ENCODE measurements around the gene CAPN5.

Gene CAPN5

DNA sequence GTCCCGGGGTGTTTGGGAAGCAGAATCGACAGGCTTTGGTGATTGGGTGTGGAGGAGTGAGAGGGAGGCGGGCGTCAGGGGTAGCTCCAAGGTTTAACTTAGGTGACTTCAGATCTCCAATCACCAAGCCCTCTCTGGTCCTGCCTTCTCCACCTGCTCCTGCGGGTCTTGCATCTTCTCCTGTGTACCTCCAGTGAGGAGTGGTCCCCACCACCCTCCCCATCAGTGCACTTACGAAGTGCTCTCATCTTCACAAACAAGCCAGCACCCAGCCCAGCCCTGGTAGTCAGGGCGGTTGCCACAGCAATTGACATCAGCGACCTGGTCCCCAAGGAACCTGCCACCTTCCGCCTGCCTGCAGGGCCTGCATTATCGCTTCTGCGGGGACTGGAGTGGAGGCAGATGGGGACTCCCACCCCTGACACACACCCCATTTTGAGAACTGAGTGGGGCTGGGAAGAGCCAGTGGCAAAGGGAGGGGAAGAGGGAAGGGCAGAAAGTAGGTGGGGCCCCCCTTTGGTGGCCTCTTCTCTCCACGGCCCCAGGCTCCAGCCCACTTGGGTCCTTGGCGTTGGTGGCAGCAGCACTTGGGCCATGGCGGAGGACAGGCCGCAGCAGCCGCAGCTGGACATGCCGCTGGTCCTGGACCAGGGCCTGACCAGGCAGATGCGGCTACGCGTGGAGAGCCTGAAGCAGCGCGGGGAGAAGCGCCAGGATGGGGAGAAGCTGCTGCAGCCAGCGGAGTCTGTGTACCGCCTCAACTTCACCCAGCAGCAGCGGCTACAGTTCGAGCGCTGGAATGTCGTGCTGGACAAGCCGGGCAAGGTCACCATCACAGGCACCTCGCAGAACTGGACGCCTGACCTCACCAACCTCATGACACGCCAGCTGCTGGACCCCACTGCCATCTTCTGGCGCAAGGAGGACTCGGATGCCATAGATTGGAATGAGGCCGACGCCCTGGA is 35.8 kb downstream of the CAPN5 start, which contains the start of gene OMP:
OMP (plus strand) TSS at position 595 of the 965 bp plus-strand sequence; CDS start at position 595, 0 bp downstream.
- H3K4me1 Mint-ChIP-seq: no peaks in the 10 kb centered on the region
- no peaks in the 10 kb centered on the region for H3K9me3 Mint-ChIP-seq
- no peak within 1 kb of the TSS for H3K27ac Mint-ChIP-seq (ENCODE audit: low read depth)
- H3K36me3 Mint-ChIP-seq (ENCODE audit: insufficient read depth): peaks cover 2% of the 10 kb centered on the region
- no peak for ATAC-seq (replicated peaks; ENCODE audit: extremely low read depth, poor library complexity, severe bottlenecking)
- H3K27me3 Mint-ChIP-seq: no peaks in the 10 kb centered on the region
- H3K4me3 Mint-ChIP-seq: no peak within 1 kb of the TSS
- DNase-seq (ENCODE audit: low spot score in 2 of 2): no peak

DNA sequence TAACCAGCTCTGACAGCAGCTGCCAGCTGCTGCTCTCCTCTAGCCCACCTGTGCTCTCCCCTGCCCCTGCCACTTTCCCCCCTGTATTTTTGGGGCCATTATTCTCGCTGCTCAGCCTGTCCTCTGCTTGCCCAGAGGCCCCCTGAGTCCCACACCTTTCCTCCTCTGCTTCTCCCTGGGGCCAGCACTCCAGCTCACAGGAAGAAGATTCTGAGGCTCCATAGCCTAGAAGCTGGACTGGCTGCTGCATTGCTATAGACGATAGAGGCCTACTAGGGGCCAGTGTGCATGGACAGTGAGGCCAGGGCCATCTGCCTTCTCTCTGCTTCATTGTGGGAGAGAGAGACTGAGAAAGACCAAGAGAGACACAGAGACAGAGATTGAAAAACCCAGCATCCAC is 36.5 kb downstream of the CAPN5 start:
- ATAC-seq (replicated peaks; ENCODE audit: extremely low read depth, poor library complexity, severe bottlenecking) (no peak), DNase-seq (ENCODE audit: low spot score in 2 of 2) (no peak)
- Mint-ChIP-seq H3K9me3 (no peaks in the 10 kb centered on the region), H3K27ac (ENCODE audit: low read depth) (no peak overlapping the region), H3K27me3 (no peaks in the 10 kb centered on the region), H3K4me3 (no peak overlapping the region), H3K36me3 (ENCODE audit: insufficient read depth) (peaks cover 2% of the 10 kb centered on the region), H3K4me1 (no peaks in the 10 kb centered on the region)

DNA sequence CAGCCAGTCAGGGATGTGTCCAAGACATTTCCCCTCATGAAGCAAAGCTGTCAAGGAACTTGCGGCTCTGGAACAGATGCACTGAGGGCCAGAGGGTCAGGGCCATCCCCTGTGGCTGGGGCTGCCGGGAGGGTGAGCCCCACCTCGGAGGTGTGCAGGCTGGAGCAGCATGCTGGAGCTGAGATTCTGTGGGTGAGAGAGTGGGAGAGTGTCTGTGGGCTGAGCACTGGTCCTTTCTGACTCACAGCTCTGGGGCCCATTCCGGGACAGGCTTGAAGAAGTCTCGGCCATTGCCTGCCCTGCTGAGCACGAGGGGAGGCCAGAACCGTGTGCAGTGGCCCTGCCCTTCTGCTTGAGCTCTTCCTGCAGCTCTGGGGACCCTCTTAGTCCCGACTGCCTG is 38.0 kb downstream of the CAPN5 start:
- no peak for ATAC-seq (replicated peaks; ENCODE audit: extremely low read depth, poor library complexity, severe bottlenecking)
- Mint-ChIP-seq H3K4me1 (no peaks in the 10 kb centered on the region), H3K27ac (ENCODE audit: low read depth) (peak overlapping the region; percentile 54), H3K27me3 (no peaks in the 10 kb centered on the region), H3K4me3 (no peak overlapping the region), H3K9me3 (no peaks in the 10 kb centered on the region), H3K36me3 (ENCODE audit: insufficient read depth) (peaks cover 2% of the 10 kb centered on the region)
- no peak for DNase-seq (ENCODE audit: low spot score in 2 of 2)

DNA sequence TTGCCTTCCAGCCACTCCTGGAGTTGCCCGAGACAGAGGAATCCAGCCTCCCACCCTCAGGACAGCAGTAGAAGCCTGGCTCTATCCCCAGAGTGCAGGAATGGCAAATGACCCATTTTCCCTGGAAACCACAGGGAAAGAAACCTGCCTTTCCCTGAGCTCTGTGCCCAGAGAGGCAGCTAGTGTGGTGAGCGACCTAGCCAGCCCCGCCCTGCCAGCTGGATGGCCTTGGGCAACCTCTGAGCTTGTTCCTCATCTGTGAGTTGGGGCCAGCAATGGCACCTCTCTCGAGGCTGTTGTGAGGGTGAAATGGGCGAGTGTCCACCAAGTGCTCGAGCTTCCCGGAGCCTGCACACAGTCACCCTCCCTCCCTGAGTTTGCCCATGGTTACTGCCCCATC is 39.5 kb downstream of the CAPN5 start:
- Mint-ChIP-seq H3K4me1 (no peaks in the 10 kb centered on the region), H3K9me3 (no peaks in the 10 kb centered on the region), H3K27ac (ENCODE audit: low read depth) (no peak overlapping the region), H3K36me3 (ENCODE audit: insufficient read depth) (peaks cover 2% of the 10 kb centered on the region), H3K27me3 (no peaks in the 10 kb centered on the region), H3K4me3 (no peak overlapping the region)
- DNase-seq (ENCODE audit: low spot score in 2 of 2): no peak
- no peak for ATAC-seq (replicated peaks; ENCODE audit: extremely low read depth, poor library complexity, severe bottlenecking)

DNA sequence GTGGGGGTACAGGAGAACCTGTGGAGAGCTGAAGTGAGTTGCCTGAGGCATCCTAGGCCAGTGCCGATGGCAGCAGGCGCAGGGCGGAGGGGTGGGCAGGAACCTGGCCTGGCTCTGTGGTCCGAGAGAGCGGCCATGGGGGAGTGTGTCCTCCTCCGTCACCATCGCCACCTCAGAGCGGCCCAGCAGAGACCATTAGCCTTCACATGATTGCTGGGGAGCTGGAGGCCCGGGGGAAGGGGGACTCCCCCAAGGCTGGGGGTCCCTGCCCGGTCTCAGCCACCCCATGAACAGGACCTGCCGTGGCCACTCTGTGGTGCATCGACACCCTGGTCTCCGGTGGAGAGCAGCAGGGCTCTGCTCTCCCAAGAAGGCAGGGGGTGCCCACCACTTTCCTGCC is 40.0 kb downstream of the CAPN5 start:
- DNase-seq (ENCODE audit: low spot score in 2 of 2) (no peak), ATAC-seq (replicated peaks; ENCODE audit: extremely low read depth, poor library complexity, severe bottlenecking) (no peak)
- Mint-ChIP-seq H3K9me3 (no peaks in the 10 kb centered on the region), H3K27me3 (no peaks in the 10 kb centered on the region), H3K36me3 (ENCODE audit: insufficient read depth) (peaks cover 2% of the 10 kb centered on the region), H3K4me3 (no peak overlapping the region), H3K27ac (ENCODE audit: low read depth) (no peak overlapping the region), H3K4me1 (no peaks in the 10 kb centered on the region)

DNA sequence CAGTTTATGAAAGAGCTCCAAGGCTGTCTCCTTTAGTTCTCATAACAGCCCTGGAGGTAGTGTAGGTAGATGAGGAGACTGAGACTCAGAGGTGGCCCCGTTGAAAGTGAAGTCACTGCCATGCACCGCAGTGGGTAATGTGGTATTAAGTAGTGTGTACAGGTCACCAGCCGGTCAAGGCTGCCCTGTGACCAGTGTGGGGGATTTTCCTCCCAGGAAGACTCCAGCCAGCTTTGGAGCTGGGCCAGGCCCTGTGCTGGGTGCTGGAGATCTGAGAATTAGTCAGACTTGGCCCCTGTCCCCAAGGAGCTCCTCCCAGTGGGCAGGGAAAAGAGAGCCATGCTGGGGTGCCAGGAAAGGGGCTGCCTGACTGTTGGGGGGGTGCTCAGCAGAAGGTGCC is 41.2 kb downstream of the CAPN5 start:
- Mint-ChIP-seq H3K27ac (ENCODE audit: low read depth) (no peak overlapping the region), H3K27me3 (no peaks in the 10 kb centered on the region), H3K4me3 (no peak overlapping the region), H3K4me1 (no peaks in the 10 kb centered on the region), H3K36me3 (ENCODE audit: insufficient read depth) (no peaks in the 10 kb centered on the region), H3K9me3 (no peaks in the 10 kb centered on the region)
- ATAC-seq (replicated peaks; ENCODE audit: extremely low read depth, poor library complexity, severe bottlenecking) (no peak), DNase-seq (ENCODE audit: low spot score in 2 of 2) (no peak)

DNA sequence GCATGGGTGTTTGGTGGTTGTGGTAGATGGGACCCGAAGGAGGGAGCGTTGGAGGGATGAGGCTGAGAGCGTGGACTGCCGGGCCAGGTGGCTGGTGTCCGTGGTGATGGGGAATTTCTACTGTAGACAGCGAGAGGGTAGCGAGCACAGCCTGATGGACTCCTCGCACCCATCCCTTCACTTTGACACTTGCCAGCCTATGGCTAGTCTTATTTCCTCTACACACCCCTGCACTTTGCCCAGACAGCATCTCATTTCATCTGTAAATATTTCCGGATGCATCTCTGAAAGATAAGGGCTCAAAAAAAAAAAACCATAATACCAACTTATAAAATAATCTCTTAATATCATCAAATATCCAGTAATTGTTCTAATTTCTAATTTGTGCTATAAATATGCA is 41.7 kb downstream of the CAPN5 start:
- no peaks in the 10 kb centered on the region for H3K36me3 Mint-ChIP-seq (ENCODE audit: insufficient read depth)
- DNase-seq (ENCODE audit: low spot score in 2 of 2): no peak
- no peak overlapping the region for H3K27ac Mint-ChIP-seq (ENCODE audit: low read depth)
- no peaks in the 10 kb centered on the region for H3K4me1 Mint-ChIP-seq
- H3K4me3 Mint-ChIP-seq: no peak overlapping the region
- H3K27me3 Mint-ChIP-seq: no peaks in the 10 kb centered on the region
- no peaks in the 10 kb centered on the region for H3K9me3 Mint-ChIP-seq
- no peak for ATAC-seq (replicated peaks; ENCODE audit: extremely low read depth, poor library complexity, severe bottlenecking)

DNA sequence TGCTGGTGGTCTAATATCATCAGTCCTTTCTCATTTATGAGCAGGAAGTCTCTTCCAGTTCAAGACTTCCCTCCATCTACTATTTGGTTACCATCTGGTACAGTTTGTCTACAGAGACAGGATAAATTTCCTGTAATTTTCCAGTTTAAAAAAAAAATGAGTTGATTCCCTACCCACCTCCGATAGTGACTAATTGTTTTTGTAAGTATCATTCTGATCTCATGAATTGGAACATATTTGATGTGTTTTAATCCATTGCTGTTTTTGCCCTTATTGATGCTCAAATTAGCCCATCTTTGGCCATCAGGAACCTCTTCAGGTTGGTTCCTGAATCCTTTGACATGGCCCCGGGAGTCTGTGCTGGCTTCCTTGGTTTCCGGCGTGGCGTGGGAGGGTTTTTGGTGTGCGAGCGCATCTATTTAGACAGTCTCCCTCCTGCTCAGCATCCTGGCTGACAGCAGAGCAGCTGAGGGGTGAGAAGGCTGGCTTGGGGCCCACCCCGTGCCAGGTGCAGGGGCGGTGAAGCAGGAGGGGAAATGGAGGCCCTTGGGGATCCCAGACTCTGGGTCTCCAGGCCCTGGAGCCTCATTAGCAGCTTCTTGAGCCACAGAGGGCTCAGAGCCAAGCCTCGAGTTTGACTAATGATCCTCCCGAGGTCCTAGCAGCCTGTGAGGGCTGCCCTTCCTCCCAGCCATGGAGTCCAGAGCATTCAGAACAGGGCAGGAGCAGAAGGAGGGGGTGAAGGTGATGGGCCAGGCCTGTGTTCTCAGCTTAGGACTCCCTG is 42.7 kb downstream of the CAPN5 start:
- Mint-ChIP-seq H3K4me1 (no peaks in the 10 kb centered on the region), H3K27ac (ENCODE audit: low read depth) (no peak overlapping the region), H3K36me3 (ENCODE audit: insufficient read depth) (no peaks in the 10 kb centered on the region), H3K4me3 (no peak overlapping the region), H3K9me3 (no peaks in the 10 kb centered on the region), H3K27me3 (no peaks in the 10 kb centered on the region)
- no peak for DNase-seq (ENCODE audit: low spot score in 2 of 2)
- no peak for ATAC-seq (replicated peaks; ENCODE audit: extremely low read depth, poor library complexity, severe bottlenecking)

DNA sequence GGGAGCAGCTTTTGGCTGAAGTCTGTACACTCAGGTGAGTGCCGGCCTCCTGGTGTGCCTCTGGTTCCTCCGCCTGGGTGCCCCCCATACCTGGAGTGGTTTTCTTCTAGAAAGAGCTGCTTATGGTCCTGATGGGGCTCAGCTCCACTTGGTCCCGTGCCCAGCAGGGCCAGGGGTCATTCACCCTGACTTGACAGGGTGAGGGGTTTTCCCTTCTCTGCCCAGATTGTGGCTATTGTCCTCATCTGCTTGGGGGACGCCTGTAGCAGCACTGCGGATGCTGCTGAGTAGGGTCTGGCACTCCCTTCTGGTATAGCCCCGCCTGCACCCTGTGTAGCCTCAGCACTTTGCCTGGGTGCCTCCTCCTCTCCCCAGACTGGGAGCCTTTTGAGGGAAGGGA is 44.1 kb downstream of the CAPN5 start:
- Mint-ChIP-seq H3K4me3 (no peak overlapping the region), H3K36me3 (ENCODE audit: insufficient read depth) (no peaks in the 10 kb centered on the region), H3K9me3 (no peaks in the 10 kb centered on the region), H3K4me1 (no peaks in the 10 kb centered on the region), H3K27me3 (no peaks in the 10 kb centered on the region), H3K27ac (ENCODE audit: low read depth) (no peak overlapping the region)
- no peak for DNase-seq (ENCODE audit: low spot score in 2 of 2)
- no peak for ATAC-seq (replicated peaks; ENCODE audit: extremely low read depth, poor library complexity, severe bottlenecking)

DNA sequence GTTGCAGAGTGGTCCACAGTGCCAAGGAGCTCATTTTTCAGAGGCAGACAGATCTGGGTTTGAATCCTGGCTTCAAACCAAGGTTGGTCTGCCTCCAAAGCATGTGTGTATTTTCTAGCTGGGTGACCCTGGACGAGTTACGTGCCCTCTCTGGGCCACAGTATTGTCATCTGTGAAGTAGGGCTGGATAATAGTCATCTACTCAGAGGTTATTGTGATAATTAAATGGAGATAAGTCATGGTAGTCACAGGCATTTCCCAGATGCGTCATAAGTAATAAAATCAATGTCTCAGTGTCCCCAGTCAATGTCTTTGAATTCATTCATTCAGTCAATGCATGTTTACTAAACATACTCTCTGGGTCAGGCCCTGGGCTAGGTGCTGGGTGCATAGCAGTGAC is 44.5 kb downstream of the CAPN5 start:
- Mint-ChIP-seq H3K4me3 (no peak overlapping the region), H3K36me3 (ENCODE audit: insufficient read depth) (no peaks in the 10 kb centered on the region), H3K27ac (ENCODE audit: low read depth) (no peak overlapping the region), H3K9me3 (no peaks in the 10 kb centered on the region), H3K4me1 (no peaks in the 10 kb centered on the region), H3K27me3 (no peaks in the 10 kb centered on the region)
- DNase-seq (ENCODE audit: low spot score in 2 of 2) (no peak), ATAC-seq (replicated peaks; ENCODE audit: extremely low read depth, poor library complexity, severe bottlenecking) (no peak)

DNA sequence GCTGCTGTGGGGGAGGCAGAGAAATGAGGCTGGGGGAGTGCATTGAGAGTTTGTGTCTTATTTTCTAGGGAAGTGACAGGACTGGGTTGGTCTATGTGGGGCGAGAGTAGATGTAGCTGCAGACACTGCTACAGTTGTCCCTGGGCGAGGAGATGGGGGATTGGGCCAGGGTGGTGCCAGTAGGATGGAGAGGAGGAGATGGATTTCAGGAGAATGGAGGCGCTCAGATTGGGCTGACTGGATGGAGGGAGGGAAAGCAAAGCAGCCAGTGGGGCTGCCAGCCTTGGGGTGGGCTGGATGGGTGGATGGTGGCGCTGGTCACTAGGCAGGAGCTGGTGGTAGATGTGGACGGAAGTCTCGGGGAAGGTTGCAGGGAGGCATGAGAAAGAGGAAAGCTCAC is 45.2 kb downstream of the CAPN5 start:
- Mint-ChIP-seq H3K4me1 (no peaks in the 10 kb centered on the region), H3K27ac (ENCODE audit: low read depth) (no peak overlapping the region), H3K4me3 (no peak overlapping the region), H3K9me3 (no peaks in the 10 kb centered on the region), H3K36me3 (ENCODE audit: insufficient read depth) (no peaks in the 10 kb centered on the region), H3K27me3 (no peaks in the 10 kb centered on the region)
- DNase-seq (ENCODE audit: low spot score in 2 of 2): no peak
- ATAC-seq (replicated peaks; ENCODE audit: extremely low read depth, poor library complexity, severe bottlenecking): no peak

DNA sequence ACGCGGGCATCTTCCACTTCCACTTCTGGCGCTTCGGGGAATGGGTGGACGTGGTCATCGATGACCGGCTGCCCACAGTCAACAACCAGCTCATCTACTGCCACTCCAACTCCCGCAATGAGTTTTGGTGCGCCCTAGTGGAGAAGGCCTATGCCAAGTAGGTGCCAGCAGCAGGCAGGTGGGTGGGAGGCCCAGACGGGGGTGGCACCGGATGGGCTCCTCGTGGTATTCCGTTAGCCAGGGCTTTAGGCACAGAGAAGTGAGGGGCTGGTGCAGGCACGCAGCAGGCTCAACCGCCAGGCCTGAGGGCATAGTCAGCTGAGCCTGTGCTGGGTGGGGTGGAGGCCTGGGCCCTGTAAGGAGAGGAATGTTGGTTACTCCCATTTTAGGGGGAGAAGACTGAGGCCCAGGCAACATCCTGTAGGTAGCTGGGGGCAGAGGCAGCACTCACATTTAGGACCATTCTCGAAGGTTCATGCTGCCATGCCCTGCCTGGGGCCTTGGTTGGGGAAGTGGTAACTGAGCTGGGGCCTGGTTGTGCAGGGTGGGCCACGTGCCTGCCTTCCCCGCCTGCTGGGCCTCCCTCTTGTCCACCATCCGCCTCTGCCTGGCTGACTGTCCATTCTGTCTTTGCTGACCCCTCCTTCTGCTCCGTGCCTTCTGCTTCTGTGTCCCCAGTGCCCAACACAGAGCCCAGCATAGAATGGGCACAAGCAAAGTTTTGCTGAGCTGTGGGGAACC is 46.0 kb downstream of the CAPN5 start:
- no peak for DNase-seq (ENCODE audit: low spot score in 2 of 2)
- Mint-ChIP-seq H3K9me3 (no peaks in the 10 kb centered on the region), H3K4me3 (no peak overlapping the region), H3K27ac (ENCODE audit: low read depth) (no peak overlapping the region), H3K27me3 (no peaks in the 10 kb centered on the region), H3K36me3 (ENCODE audit: insufficient read depth) (no peaks in the 10 kb centered on the region), H3K4me1 (no peaks in the 10 kb centered on the region)
- no peak for ATAC-seq (replicated peaks; ENCODE audit: extremely low read depth, poor library complexity, severe bottlenecking)
